IPS-NIHi7 (cell line): ENCODE results near the gene TMEM203.
A peak's percentile ranks its signal among the peaks of the same experiment; 100 is the strongest.
"Not testable (repeated sequence)": the region's sequence is repeated elsewhere in the genome, so short reads cannot be mapped to it uniquely, and the experiment has no call there.

Experiments used
- DNase-seq: peaks from one replicate; pipeline ENCODE4 v3.0.0; 2012; ENCODE audit warnings: mixed read lengths; ENCODE audit errors: extremely low spot score

The TMEM203 gene

GRCh38 chr9:137242269-137243203, 37.1 kb upstream of the TMEM203 start:
- DNase-seq, result no peak

- DNase-seq, result no peak
Measured at GRCh38 chr9:137241490-137242268, 36.2 kb upstream of the TMEM203 start.

GRCh38 chr9:137240841-137241489, 35.5 kb upstream of the TMEM203 start, which contains the start of gene TUBB4B:
TSS of gene TUBB4B (plus strand) at chr9:137241287. CDS start at chr9:137241361, 74 bp downstream.
- peak; percentile 99 for DNase-seq

GRCh38 chr9:137240318-137240840, 34.9 kb upstream of the TMEM203 start:
- no peak for DNase-seq

GRCh38 chr9:137239541-137240200, 34.2 kb upstream of the TMEM203 start:
- not testable (repeated sequence) for DNase-seq

GRCh38 chr9:137237759-137238726, 32.6 kb upstream of the TMEM203 start:
- DNase-seq, result no peak

GRCh38 chr9:137236936-137237421, 31.5 kb upstream of the TMEM203 start:
- no peak for DNase-seq

- peak; percentile 94 for DNase-seq
Measured at GRCh38 chr9:137236238-137236935, 30.9 kb upstream of the TMEM203 start.

- no peak for DNase-seq
Measured at GRCh38 chr9:137235424-137236237, 30.2 kb upstream of the TMEM203 start.

GRCh38 chr9:137234758-137235423, 29.4 kb upstream of the TMEM203 start:
- no peak for DNase-seq

- no peak for DNase-seq
Measured at GRCh38 chr9:137234055-137234697, 28.7 kb upstream of the TMEM203 start.

GRCh38 chr9:137233143-137233980, 27.9 kb upstream of the TMEM203 start:
- DNase-seq, result no peak

- no peak for DNase-seq
Measured at GRCh38 chr9:137232510-137232909, 27.1 kb upstream of the TMEM203 start.

- DNase-seq, result no peak
Measured at GRCh38 chr9:137232101-137232500, 26.7 kb upstream of the TMEM203 start.

GRCh38 chr9:137231372-137232039, 26.1 kb upstream of the TMEM203 start:
- DNase-seq, result no peak
